ENCODE measurements around the gene ABHD17A.

GRCh38 chr19:1914826-1915341 lies 29.6 kb upstream of the ABHD17A start:
- TF ChIP-seq YY1 (IDR thresholded peaks at IDR 0.05; ENCODE audit: insufficient read depth, insufficient read length) (no peak), ZNF274 (IDR thresholded peaks at IDR 0.05; ENCODE audit: low read depth, low read length) (no peak), SUZ12 (IDR thresholded peaks at IDR 0.05; ENCODE audit: extremely low read depth, insufficient read depth, insufficient read length) (no peak)
